Measurements from ENCODE around the gene CACNB1.
A peak's percentile ranks its signal among the peaks of the same experiment; 100 is the strongest.

CACNB1 gene

GRCh38 chr17:39196808-39197291, 619 bp downstream of the CACNB1 start:
- Histone ChIP-seq H3K27ac (no peak overlapping the region), H3K4me1 (ENCODE audit: control insufficient read depth in 1 of 2, insufficient read depth in 1 of 2, low read depth in 1 of 2, low read length in 1 of 2) (peaks cover 31 to 45% of the 10 kb centered on the region in 2 experiments), H3K36me3 (peaks cover 5% of the 10 kb centered on the region)

GRCh38 chr17:39196241-39196807, 1.1 kb downstream of the CACNB1 start:
- no peaks in the 10 kb centered on the region for H3K36me3 ChIP-seq
- peaks cover 60% of the 10 kb centered on the region for H3K27me3 ChIP-seq
- H3K4me1 ChIP-seq (ENCODE audit: control insufficient read depth in 1 of 2, insufficient read depth in 1 of 2, low read depth in 1 of 2, low read length in 1 of 2) = peaks cover 30 to 42% of the 10 kb centered on the region in 2 experiments
- H3K9me3 ChIP-seq = no peaks in the 10 kb centered on the region
- no peak for TF ChIP-seq CTCF (IDR thresholded peaks at IDR 0.05)
- no peak overlapping the region for H3K27ac ChIP-seq
- no peak overlapping the region for H3K4me3 ChIP-seq (ENCODE audit: low read depth in 1 of 2, low read length in 1 of 2)

More at GRCh38 chr17:39196808-39197291, 619 bp downstream of the CACNB1 start:
- no peak for TF ChIP-seq CTCF (IDR thresholded peaks at IDR 0.05)
- no peaks in the 10 kb centered on the region for H3K9me3 ChIP-seq
- H3K4me3 ChIP-seq (ENCODE audit: low read depth in 1 of 2, low read length in 1 of 2) = peak overlapping the region; percentile 46 to 67
- peaks cover 60% of the 10 kb centered on the region for H3K27me3 ChIP-seq

- no peak for TF ChIP-seq CTCF (IDR thresholded peaks at IDR 0.05)
- H3K4me3 ChIP-seq (ENCODE audit: low read depth in 1 of 2, low read length in 1 of 2) = no peak overlapping the region
- no peaks in the 10 kb centered on the region for H3K36me3 ChIP-seq
- peaks cover 60% of the 10 kb centered on the region for H3K27me3 ChIP-seq
- H3K9me3 ChIP-seq = no peaks in the 10 kb centered on the region
- H3K27ac ChIP-seq = no peak overlapping the region
- H3K4me1 ChIP-seq (ENCODE audit: control insufficient read depth in 1 of 2, insufficient read depth in 1 of 2, low read depth in 1 of 2, low read length in 1 of 2) = peaks cover 24 to 36% of the 10 kb centered on the region in 2 experiments
Observed at GRCh38 chr17:39195568-39196160, 1.8 kb downstream of the CACNB1 start.

- Histone ChIP-seq H3K9me3 (no peaks in the 10 kb centered on the region), H3K36me3 (no peaks in the 10 kb centered on the region), H3K4me3 (ENCODE audit: low read depth in 1 of 2, low read length in 1 of 2) (no peak overlapping the region), H3K27ac (no peak overlapping the region), H3K4me1 (ENCODE audit: control insufficient read depth in 1 of 2, insufficient read depth in 1 of 2, low read depth in 1 of 2, low read length in 1 of 2) (peaks cover 20 to 32% of the 10 kb centered on the region in 2 experiments), H3K27me3 (peaks cover 60% of the 10 kb centered on the region)
- no peak for TF ChIP-seq CTCF (IDR thresholded peaks at IDR 0.05)
Observed at GRCh38 chr17:39194985-39195524, 2.4 kb downstream of the CACNB1 start.

GRCh38 chr17:39194089-39194984, 3.1 kb downstream of the CACNB1 start:
- Histone ChIP-seq H3K27me3 (peaks cover 60% of the 10 kb centered on the region), H3K27ac (no peak overlapping the region), H3K4me1 (ENCODE audit: control insufficient read depth in 1 of 2, insufficient read depth in 1 of 2, low read depth in 1 of 2, low read length in 1 of 2) (peaks cover 15 to 28% of the 10 kb centered on the region in 2 experiments), H3K9me3 (no peaks in the 10 kb centered on the region), H3K4me3 (ENCODE audit: low read depth in 1 of 2, low read length in 1 of 2) (no peak overlapping the region), H3K36me3 (no peaks in the 10 kb centered on the region)
- no peak for TF ChIP-seq CTCF (IDR thresholded peaks at IDR 0.05)
